Measurements from ENCODE around the gene GAA. TPM values are rescaled to one million over a fixed set of nuclear protein-coding genes. Genes with fewer than 3 reads are reported as not detected.
A peak's percentile ranks its signal among the peaks of the same experiment; 100 is the strongest.

The GAA gene
- total and polyA plus RNA-seq, 2 of the 13 experiments (the other 11 are each of a cell fraction or from before 2014, with no cell fraction given), result 21.6 to 36.4 TPM

DNA sequence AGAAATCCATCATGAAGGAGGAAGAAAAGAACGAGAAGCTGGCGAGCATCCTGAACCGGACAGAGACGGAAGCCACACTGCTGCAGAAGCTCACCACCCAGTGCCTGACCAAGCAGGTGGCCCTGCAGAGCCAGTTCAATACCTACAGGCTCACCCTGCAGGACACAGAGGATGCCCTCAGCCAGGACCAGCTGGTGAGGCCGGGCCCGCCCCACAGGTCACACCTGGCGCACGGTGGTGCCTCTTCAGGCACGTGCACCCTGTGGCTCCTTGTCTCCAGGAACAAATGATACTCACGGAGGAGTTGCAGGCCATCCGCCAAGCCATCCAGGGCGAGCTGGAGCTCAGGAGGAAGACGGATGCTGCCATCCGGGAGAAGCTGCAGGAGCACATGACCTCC lies 19.8 kb upstream of the GAA start:
- no peaks in the 10 kb centered on the region for H4K20me1 ChIP-seq (ENCODE audit: insufficient read depth, low read length)
- intact Hi-C loops (cut with micrococcal nuclease; ENCODE audit: unreplicated experiment), result no loop called here
- H3K36me3 ChIP-seq (replicated peaks in 1 of 2; ENCODE audit: control insufficient read depth in 1 of 2, insufficient read depth in 2 of 2, low read length in 2 of 2), result no peaks in the 10 kb centered on the region
- no peak overlapping the region for H3K4me2 ChIP-seq (ENCODE audit: low read depth, low read length)
- ATAC-seq (no peak; the same call in 2 of the 3 replicates), FAIRE-seq (no peak), DNase-seq (ENCODE audit: low spot score) (no peak)
- in situ Hi-C loops (cut with HindIII; ENCODE audit: extremely low pct_ligation_motif_present, low pct_unique_long_range_greater_than_20kb), result loop anchor here (5.0 kb wide), 1 partner anchor 74 kb away; no protein-coding TSS in a partner anchor
- no peaks in the 10 kb centered on the region for H3K79me2 ChIP-seq (ENCODE audit: insufficient read depth, low read length)
- CTCF ChIA-PET (ENCODE audit: low intra/inter-chr PET ratio, low total read pairs), result interaction anchor here (1.7 to 2.7 kb wide), 3 partner anchors 43 to 76 kb away, joined by 10 to 15 read pairs (median 13); no protein-coding TSS in a partner anchor
- H3K27me3 ChIP-seq (ENCODE audit: control insufficient read depth in 1 of 2, insufficient read depth in 2 of 2, low read length in 2 of 2), result peaks cover 7 to 37% of the 10 kb centered on the region in 2 experiments; a peak in 4 of 5 replicates
- H3K27ac ChIP-seq (ENCODE audit: extremely low read length, insufficient read depth, low read length), result no peak overlapping the region
- POLR2A ChIA-PET, result interaction anchor here (0.9 to 1.2 kb wide), 2 partner anchors 20 to 88 kb away, joined by 3 read pairs; partner anchors contain the start of gene GAA
- H3K9me3 ChIP-seq (ENCODE audit: low read length), result no peaks in the 10 kb centered on the region
- H3K4me1 ChIP-seq (ENCODE audit: insufficient read depth, low read length), result peaks cover 30% of the 10 kb centered on the region
- no peak for TF ChIP-seq ATF7-NPFF (CRISPR knock-in tag; IDR thresholded peaks at IDR 0.05; ENCODE audit: low read depth)
- TF ChIP-seq, protein P1, sequence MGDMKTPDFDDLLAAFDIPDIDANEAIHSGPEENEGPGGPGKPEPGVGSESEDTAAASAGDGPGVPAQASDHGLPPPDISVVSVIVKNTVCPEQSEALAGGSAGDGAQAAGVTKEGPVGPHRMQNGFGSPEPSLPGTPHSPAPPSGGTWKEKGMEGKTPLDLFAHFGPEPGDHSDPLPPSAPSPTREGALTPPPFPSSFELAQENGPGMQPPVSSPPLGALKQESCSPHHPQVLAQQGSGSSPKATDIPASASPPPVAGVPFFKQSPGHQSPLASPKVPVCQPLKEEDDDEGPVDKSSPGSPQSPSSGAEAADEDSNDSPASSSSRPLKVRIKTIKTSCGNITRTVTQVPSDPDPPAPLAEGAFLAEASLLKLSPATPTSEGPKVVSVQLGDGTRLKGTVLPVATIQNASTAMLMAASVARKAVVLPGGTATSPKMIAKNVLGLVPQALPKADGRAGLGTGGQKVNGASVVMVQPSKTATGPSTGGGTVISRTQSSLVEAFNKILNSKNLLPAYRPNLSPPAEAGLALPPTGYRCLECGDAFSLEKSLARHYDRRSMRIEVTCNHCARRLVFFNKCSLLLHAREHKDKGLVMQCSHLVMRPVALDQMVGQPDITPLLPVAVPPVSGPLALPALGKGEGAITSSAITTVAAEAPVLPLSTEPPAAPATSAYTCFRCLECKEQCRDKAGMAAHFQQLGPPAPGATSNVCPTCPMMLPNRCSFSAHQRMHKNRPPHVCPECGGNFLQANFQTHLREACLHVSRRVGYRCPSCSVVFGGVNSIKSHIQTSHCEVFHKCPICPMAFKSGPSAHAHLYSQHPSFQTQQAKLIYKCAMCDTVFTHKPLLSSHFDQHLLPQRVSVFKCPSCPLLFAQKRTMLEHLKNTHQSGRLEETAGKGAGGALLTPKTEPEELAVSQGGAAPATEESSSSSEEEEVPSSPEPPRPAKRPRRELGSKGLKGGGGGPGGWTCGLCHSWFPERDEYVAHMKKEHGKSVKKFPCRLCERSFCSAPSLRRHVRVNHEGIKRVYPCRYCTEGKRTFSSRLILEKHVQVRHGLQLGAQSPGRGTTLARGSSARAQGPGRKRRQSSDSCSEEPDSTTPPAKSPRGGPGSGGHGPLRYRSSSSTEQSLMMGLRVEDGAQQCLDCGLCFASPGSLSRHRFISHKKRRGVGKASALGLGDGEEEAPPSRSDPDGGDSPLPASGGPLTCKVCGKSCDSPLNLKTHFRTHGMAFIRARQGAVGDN (CRISPR knock-in tag; IDR thresholded peaks at IDR 0.05), result peak; percentile 12; the same call in 1 of the 2 replicates
- no peak overlapping the region for H2AFZ ChIP-seq (ENCODE audit: low read length)
- BruUV-seq (replicated peaks), result no TSS peak
- H3K4me3 ChIP-seq (replicated peaks in 1 of 3; ENCODE audit: insufficient read depth in 1 of 3, low read depth in 2 of 3, low read length in 3 of 3), result no peak overlapping the region
- WGBS (ENCODE audit: low lambda C conversion rate), result 70% methylated on average over 14 of the region's 14 CpGs
- no peak overlapping the region for H3K9ac ChIP-seq (ENCODE audit: insufficient read depth, low read depth, low read length)

All from HepG2 (cell line).